ENCODE results near the gene SMG1.

- TF ChIP-seq, protein P1, sequence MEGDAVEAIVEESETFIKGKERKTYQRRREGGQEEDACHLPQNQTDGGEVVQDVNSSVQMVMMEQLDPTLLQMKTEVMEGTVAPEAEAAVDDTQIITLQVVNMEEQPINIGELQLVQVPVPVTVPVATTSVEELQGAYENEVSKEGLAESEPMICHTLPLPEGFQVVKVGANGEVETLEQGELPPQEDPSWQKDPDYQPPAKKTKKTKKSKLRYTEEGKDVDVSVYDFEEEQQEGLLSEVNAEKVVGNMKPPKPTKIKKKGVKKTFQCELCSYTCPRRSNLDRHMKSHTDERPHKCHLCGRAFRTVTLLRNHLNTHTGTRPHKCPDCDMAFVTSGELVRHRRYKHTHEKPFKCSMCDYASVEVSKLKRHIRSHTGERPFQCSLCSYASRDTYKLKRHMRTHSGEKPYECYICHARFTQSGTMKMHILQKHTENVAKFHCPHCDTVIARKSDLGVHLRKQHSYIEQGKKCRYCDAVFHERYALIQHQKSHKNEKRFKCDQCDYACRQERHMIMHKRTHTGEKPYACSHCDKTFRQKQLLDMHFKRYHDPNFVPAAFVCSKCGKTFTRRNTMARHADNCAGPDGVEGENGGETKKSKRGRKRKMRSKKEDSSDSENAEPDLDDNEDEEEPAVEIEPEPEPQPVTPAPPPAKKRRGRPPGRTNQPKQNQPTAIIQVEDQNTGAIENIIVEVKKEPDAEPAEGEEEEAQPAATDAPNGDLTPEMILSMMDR (IDR thresholded peaks at IDR 0.05; ENCODE audit: poor library complexity): no peak
- TF ChIP-seq EZH2phosphoT487 (IDR thresholded peaks at IDR 0.05; ENCODE audit: low read depth, severe bottlenecking, unreplicated experiment): no peak
- no peak for TF ChIP-seq EZH2 (IDR thresholded peaks at IDR 0.05; ENCODE audit: borderline replicate concordance)
Measured at GRCh38 chr16:18789515-18789849, 136.7 kb downstream of the SMG1 start.

Data from hepatocyte (in vitro differentiated cells).